Measurements from ENCODE around the gene HDAC9.

HDAC9 gene

DNA sequence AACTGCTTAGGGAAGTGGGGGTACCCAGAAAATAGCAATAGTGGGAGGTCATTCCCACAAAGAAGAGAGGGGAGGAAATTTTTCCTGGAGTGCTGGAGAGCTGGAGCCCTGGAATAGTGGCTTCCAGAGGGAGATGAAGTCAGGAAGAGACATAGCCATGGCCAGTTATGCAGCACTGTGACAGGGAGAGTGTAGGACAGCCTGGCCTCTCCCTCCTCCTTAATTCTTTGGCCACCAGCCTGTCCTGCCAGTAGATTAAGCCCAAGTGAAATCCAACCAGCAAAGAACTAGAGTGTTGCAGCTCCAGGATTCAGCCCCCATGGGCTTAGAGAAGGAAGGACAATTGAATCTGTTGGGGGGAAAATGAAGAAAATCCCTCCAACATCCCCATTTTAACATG, 130.5 kb downstream of the HDAC9 start:
- 0 out of 2 replicates have a peak, but pooled peaks cover 3% of the 10 kb centered on the region for H3K4me1 ChIP-seq (ENCODE audit: control insufficient read depth, insufficient read depth, low read length)
- no peak for TF ChIP-seq IKZF3 (tag by site-specific recombination; IDR thresholded peaks at IDR 0.05)
- no peak for TF ChIP-seq ZNF843 (tag by site-specific recombination; IDR thresholded peaks at IDR 0.05)
- no peak for TF ChIP-seq REST (tag by site-specific recombination; IDR thresholded peaks at IDR 0.05)
- no peak for TF ChIP-seq ZNF202 (tag by site-specific recombination; IDR thresholded peaks at IDR 0.05; ENCODE audit: borderline replicate concordance)
- no peak for TF ChIP-seq ZNF394 (tag by site-specific recombination; IDR thresholded peaks at IDR 0.05; ENCODE audit: borderline replicate concordance)
- no peak for TF ChIP-seq PRDM1 (tag by site-specific recombination; IDR thresholded peaks at IDR 0.05)
- TF ChIP-seq ZNF302 (tag by site-specific recombination; IDR thresholded peaks at IDR 0.05; ENCODE audit: low read depth): no peak
- TF ChIP-seq ZNF48 (tag by site-specific recombination; IDR thresholded peaks at IDR 0.05): no peak
- TF ChIP-seq, protein P1, sequence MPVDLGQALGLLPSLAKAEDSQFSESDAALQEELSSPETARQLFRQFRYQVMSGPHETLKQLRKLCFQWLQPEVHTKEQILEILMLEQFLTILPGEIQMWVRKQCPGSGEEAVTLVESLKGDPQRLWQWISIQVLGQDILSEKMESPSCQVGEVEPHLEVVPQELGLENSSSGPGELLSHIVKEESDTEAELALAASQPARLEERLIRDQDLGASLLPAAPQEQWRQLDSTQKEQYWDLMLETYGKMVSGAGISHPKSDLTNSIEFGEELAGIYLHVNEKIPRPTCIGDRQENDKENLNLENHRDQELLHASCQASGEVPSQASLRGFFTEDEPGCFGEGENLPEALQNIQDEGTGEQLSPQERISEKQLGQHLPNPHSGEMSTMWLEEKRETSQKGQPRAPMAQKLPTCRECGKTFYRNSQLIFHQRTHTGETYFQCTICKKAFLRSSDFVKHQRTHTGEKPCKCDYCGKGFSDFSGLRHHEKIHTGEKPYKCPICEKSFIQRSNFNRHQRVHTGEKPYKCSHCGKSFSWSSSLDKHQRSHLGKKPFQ (tag by site-specific recombination; IDR thresholded peaks at IDR 0.05): no peak
- TF ChIP-seq ZNF530 (tag by site-specific recombination; IDR thresholded peaks at IDR 0.05; ENCODE audit: low read depth): no peak
- TF ChIP-seq ZNF660 (tag by site-specific recombination; IDR thresholded peaks at IDR 0.05): no peak
- H3K4me3 ChIP-seq (ENCODE audit: low read depth, low read length): no peak overlapping the region
- POLR2A ChIA-PET: no interaction called here
- H3K36me3 ChIP-seq (ENCODE audit: control insufficient read depth in 2 of 2, insufficient read depth in 1 of 2, low read length in 2 of 2): no peaks in the 10 kb centered on the region
- H3K9me3 ChIP-seq (ENCODE audit: control insufficient read depth, insufficient read depth, low read depth, low read length): no peaks in the 10 kb centered on the region
- CTCF ChIA-PET: interaction anchor here (0.9 kb wide), 1 partner anchor 17 kb away, joined by 3 read pairs; no protein-coding TSS in a partner anchor
- no peak overlapping the region for H3K27ac ChIP-seq (ENCODE audit: extremely low read depth, low read depth, low read length)

GRCh38 chr7:18626717-18627116, 131.2 kb downstream of the HDAC9 start:
- TF ChIP-seq, protein P2, sequence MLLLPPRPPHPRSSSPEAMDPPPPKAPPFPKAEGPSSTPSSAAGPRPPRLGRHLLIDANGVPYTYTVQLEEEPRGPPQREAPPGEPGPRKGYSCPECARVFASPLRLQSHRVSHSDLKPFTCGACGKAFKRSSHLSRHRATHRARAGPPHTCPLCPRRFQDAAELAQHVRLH (tag by site-specific recombination; IDR thresholded peaks at IDR 0.05): no peak
- TF ChIP-seq ZBTB7A (tag by site-specific recombination; IDR thresholded peaks at IDR 0.05; ENCODE audit: low read depth) (no peak), ZNF24 (tag by site-specific recombination; IDR thresholded peaks at IDR 0.05) (no peak), ZNF266 (tag by site-specific recombination; IDR thresholded peaks at IDR 0.05; ENCODE audit: low read depth) (no peak), ZNF843 (tag by site-specific recombination; IDR thresholded peaks at IDR 0.05) (no peak), ZNF184 (tag by site-specific recombination; IDR thresholded peaks at IDR 0.05) (no peak)
- TF ChIP-seq, protein P3, sequence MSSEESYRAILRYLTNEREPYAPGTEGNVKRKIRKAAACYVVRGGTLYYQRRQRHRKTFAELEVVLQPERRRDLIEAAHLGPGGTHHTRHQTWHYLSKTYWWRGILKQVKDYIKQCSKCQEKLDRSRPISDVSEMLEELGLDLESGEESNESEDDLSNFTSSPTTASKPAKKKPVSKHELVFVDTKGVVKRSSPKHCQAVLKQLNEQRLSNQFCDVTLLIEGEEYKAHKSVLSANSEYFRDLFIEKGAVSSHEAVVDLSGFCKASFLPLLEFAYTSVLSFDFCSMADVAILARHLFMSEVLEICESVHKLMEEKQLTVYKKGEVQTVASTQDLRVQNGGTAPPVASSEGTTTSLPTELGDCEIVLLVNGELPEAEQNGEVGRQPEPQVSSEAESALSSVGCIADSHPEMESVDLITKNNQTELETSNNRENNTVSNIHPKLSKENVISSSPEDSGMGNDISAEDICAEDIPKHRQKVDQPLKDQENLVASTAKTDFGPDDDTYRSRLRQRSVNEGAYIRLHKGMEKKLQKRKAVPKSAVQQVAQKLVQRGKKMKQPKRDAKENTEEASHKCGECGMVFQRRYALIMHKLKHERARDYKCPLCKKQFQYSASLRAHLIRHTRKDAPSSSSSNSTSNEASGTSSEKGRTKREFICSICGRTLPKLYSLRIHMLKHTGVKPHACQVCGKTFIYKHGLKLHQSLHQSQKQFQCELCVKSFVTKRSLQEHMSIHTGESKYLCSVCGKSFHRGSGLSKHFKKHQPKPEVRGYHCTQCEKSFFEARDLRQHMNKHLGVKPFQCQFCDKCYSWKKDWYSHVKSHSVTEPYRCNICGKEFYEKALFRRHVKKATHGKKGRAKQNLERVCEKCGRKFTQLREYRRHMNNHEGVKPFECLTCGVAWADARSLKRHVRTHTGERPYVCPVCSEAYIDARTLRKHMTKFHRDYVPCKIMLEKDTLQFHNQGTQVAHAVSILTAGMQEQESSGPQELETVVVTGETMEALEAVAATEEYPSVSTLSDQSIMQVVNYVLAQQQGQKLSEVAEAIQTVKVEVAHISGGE (tag by site-specific recombination; conservative IDR thresholded peaks at IDR 0.05; ENCODE audit: low read depth): no peak
- POLR2A ChIA-PET: no interaction called here
- Histone ChIP-seq H3K36me3 (ENCODE audit: control insufficient read depth in 2 of 2, insufficient read depth in 1 of 2, low read length in 2 of 2) (no peaks in the 10 kb centered on the region), H3K4me1 (ENCODE audit: control insufficient read depth, insufficient read depth, low read length) (0 out of 2 replicates have a peak, but pooled peaks cover 3% of the 10 kb centered on the region), H3K4me3 (ENCODE audit: low read depth, low read length) (no peak overlapping the region), H3K27ac (ENCODE audit: extremely low read depth, low read depth, low read length) (no peak overlapping the region), H3K9me3 (ENCODE audit: control insufficient read depth, insufficient read depth, low read depth, low read length) (no peaks in the 10 kb centered on the region)
- CTCF ChIA-PET: interaction anchor here (0.9 kb wide), 1 partner anchor 17 kb away, joined by 3 read pairs; no protein-coding TSS in a partner anchor
